ENCODE measurements around the gene UBL5.
A peak's percentile ranks its signal among the peaks of the same experiment; 100 is the strongest.
"Not testable (repeated sequence)": the region's sequence is repeated elsewhere in the genome, so short reads cannot be mapped to it uniquely, and the experiment has no call there.

Gene UBL5

GRCh38 chr19:9827289-9828238, at the start of gene UBL5:
UBL5 (plus strand) TSS chr19:9827918; CDS start chr19:9828338, 420 bp downstream.
- H3K27ac ChIP-seq: peak within 1 kb of the TSS; percentile 72
- TF ChIP-seq, protein P1, sequence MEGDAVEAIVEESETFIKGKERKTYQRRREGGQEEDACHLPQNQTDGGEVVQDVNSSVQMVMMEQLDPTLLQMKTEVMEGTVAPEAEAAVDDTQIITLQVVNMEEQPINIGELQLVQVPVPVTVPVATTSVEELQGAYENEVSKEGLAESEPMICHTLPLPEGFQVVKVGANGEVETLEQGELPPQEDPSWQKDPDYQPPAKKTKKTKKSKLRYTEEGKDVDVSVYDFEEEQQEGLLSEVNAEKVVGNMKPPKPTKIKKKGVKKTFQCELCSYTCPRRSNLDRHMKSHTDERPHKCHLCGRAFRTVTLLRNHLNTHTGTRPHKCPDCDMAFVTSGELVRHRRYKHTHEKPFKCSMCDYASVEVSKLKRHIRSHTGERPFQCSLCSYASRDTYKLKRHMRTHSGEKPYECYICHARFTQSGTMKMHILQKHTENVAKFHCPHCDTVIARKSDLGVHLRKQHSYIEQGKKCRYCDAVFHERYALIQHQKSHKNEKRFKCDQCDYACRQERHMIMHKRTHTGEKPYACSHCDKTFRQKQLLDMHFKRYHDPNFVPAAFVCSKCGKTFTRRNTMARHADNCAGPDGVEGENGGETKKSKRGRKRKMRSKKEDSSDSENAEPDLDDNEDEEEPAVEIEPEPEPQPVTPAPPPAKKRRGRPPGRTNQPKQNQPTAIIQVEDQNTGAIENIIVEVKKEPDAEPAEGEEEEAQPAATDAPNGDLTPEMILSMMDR (conservative IDR thresholded peaks at IDR 0.05): no peak

DNA sequence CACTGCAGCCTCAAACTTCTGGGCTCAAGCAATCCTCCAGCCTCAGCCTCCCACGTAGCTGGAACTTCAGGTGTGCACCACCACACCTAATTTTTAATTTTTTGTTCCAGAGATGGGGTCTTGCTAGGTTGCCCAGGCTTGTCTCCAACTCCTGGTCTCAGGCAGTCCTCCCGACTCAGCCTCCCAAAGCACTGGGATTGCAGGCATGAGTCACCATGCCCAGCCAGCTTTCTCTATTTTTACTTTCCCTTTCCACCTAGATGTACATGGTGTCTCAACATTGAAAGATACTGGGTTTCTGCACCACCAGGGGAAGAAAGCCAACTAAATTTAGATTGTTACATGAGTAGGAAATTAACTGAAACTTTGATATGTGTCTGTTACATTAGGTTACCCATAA, 45.4 kb upstream of the UBL5 start:
- TF ChIP-seq, protein P1 (conservative IDR thresholded peaks at IDR 0.05): no peak

DNA sequence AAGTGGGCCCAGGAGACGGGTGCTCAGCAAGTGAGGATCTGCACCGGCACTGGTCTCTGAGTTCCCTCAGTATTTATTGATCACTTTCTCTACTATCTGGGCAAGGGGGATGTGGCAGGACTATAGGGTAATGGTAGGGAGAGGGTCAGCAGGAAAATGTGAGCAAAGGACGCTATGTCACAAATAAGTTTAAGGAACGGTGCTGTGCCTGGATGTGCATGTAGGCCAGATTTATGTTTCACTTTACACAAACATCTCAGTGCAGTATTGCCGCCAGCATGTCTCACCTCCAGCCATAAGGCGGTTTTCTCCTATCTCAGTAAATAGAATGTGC, 43.6 kb upstream of the UBL5 start:
- H3K27ac ChIP-seq: peak overlapping the region; percentile 95

More for the DNA sequence above, 45.4 kb upstream of the UBL5 start:
- H3K27ac ChIP-seq: no peak overlapping the region; the same call in 1 of the 2 replicates

DNA sequence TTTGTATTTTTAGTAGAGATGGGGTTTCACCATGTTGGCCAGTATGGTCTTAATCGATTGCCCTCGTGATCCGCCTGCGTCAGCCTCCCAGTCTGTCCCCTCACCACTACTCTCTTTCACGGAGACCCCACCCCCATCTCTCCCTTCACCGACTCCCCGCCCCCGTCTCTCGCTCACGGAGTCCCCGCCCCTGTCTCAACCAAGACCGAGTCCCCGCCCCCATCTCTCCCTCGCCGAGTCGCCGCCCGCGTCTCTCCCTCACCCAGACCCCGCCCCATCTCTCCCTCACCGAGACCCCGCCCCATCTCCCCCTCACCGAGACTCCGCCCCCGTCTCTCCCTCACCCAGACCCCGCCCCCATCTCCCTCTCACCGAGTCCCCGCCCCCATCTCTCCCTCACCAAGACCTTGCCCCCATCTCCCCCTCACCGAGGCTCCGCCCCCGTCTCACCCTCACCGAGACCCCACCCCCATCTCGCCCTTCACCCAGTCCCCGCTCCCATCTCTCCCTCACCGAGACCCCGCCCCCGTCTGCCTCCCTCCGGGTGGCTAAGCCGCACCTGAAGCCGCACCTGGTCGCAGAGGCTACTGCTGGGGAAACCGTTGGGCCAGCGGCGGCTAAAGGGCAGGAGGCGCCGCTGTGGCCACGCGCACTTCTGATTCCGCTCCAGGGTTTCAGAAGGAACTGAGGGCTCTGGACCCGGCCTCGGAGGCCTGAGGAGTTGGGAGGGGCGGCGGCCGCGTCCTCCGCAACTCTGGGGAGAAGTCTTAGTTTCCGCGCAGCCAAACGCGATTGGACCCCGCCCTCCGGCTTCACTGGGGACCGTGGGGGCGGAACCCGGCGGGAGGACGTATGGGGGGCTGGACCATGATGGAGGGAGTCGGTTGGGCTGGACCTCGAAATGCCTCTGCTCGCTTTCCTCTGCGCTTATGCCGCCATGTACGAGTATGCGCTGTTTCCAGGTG, 42.1 kb upstream of the UBL5 start:
- peak overlapping the region; percentile 95 for H3K27ac ChIP-seq
- TF ChIP-seq, protein P1 (conservative IDR thresholded peaks at IDR 0.05): no peak

DNA sequence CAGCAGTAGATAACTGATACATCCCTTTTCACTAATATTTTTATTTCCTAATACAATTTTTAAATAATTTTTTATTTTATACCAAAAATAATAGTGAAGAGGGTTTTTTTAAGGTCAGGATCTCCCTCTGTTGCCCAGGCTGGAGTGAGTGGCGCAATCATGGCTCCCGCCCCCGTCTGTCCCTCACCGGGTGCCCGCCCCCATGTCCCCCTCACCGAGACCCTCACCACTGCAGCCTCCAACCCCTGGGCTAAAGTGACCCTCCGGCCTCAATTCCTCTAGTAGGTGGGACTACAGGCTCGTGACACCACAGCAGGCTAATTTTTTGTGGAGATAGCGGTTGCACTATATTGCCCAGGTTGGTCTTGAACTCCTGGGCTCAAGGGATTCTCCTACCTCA, 41.4 kb upstream of the UBL5 start:
- TF ChIP-seq, protein P1 (conservative IDR thresholded peaks at IDR 0.05): no peak
- peak overlapping the region; percentile 66 for H3K27ac ChIP-seq

DNA sequence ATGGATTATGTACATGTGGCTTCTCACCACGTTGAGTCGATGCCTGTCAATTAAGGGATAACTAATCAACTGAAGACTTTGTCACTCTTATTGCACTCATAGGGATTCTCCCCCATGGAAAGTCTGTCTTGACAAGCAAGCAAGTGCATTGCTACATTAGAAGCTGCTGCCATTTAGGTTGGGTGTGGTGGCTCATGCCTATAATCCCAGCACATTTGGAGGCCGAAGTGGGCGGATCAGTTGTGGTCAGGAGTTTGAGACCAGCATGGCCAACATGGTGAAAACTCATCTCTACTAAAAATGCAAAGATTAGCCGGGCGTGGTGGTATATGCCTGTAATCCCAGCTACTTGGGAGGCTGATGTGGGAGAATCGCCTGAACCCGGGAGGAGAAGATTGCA, 40.9 kb upstream of the UBL5 start:
- TF ChIP-seq, protein P1 (conservative IDR thresholded peaks at IDR 0.05): no peak
- no peak overlapping the region for H3K27ac ChIP-seq

DNA sequence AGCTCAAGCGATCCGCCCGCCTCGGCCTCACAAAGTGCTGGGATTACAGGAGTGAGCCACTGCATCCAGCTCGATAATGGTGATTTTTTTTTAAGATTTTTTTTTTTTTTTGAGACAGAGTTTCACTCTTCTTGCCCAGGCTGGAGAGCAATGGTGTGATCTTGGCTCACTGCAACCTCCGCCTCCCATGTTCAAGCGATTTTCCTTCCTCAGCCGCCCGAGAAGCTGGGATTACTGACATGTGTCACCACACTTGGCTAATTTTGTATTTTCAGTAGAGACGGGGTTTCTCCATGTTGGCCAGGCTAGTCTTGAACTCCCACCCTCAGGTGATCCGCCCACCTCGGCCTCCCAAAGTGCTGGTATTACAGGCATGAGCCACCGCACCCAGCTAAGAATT, 39.1 kb upstream of the UBL5 start:
- not testable (repeated sequence) for H3K27ac ChIP-seq

DNA sequence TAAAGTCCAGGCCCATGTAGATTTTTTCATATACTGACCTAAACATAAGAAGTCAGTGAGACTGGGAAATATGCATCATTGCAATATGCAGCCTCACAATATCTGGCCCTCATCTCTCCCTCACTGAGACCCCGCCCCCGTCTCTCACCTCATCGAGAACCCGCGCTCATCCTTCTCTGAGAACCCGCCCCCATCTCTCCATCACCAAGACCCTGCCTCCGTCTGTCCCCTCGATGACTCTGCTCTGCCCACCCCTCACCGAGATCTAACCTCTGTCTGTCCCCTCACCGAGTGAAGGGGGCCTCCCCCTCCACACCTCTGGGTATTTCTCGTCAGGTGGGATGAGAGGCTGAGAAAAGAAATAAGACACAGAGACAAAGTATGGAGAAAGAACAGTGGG, 38.7 kb upstream of the UBL5 start:
- TF ChIP-seq, protein P1 (conservative IDR thresholded peaks at IDR 0.05): no peak
- no peak overlapping the region for H3K27ac ChIP-seq

DNA sequence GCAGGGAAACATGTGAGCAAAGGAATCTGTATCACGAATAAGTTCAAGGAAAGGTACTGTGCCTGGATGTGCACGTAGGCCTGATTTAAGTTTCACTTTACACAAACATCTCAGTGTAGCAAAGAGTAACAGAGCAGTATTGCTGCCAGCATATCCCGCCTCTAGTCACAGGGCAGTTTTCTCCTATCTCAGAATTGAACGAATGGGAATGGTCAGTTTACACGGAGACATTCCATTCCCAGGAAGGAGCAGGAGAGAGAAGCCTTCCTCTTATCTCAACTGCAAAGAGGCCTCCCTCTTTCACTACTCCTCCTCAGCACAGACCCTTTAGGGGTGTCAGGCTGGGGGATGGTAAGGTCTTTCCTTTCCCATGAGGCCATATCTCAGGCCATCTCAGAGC, 38.1 kb upstream of the UBL5 start:
- H3K27ac ChIP-seq: not testable (repeated sequence)

- not testable (repeated sequence) for H3K27ac ChIP-seq
These were observed 36.7 kb upstream of the UBL5 start for GRCh38 chr19:9791073-9791367.

Measured in VCaP (cell line).